ENCODE measurements around the gene SEL1L3. TPM values are rescaled to one million over a fixed set of nuclear protein-coding genes. Genes with fewer than 3 reads are reported as not detected.
A peak's percentile ranks its signal among the peaks of the same experiment; 100 is the strongest.

Gene SEL1L3
- total and polyA plus RNA-seq, 12 donors: 1.4 to 9.8 (median 3.5) TPM

DNA sequence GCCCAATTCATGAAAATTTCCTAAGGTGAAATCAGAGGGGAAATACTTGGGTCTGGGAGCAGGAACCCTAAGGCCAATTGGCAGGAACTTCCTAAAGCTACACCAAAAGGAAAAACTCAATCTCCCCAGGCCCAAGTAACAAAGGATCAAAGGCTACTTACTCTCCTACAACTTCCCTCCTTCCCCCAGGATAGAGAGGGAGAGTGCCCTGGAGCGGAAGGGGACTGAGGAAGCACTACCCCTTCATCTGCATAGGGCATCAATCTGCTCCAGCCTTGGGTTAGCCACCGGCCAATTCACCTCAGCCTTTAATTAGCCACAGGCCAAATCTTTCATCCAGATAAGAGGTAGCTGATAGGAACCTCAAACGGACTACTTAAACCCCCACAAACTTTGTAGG, 152.2 kb downstream of the SEL1L3 start:
- Histone ChIP-seq H3K27ac (no peak overlapping the region), H3K4me3 (no peak overlapping the region), H3K27me3 (no peaks in the 10 kb centered on the region), H3K4me1 (peaks cover 0 to under 1% (median 0%) of the 10 kb centered on the region in 9 donors), H3K9me3 (peaks cover 0 to 6% (median 0%) of the 10 kb centered on the region in 11 donors), H3K36me3 (no peaks in the 10 kb centered on the region)
- intact Hi-C loops (cut with DNase I): no loop called here
- ATAC-seq: no peak
- TF ChIP-seq, protein P1, sequence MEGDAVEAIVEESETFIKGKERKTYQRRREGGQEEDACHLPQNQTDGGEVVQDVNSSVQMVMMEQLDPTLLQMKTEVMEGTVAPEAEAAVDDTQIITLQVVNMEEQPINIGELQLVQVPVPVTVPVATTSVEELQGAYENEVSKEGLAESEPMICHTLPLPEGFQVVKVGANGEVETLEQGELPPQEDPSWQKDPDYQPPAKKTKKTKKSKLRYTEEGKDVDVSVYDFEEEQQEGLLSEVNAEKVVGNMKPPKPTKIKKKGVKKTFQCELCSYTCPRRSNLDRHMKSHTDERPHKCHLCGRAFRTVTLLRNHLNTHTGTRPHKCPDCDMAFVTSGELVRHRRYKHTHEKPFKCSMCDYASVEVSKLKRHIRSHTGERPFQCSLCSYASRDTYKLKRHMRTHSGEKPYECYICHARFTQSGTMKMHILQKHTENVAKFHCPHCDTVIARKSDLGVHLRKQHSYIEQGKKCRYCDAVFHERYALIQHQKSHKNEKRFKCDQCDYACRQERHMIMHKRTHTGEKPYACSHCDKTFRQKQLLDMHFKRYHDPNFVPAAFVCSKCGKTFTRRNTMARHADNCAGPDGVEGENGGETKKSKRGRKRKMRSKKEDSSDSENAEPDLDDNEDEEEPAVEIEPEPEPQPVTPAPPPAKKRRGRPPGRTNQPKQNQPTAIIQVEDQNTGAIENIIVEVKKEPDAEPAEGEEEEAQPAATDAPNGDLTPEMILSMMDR (IDR thresholded peaks at IDR 0.05): no peak
- 56 to 61% methylated on average over 3 of the region's 3 CpGs for WGBS, 2 donors
- no peak for DNase-seq

DNA sequence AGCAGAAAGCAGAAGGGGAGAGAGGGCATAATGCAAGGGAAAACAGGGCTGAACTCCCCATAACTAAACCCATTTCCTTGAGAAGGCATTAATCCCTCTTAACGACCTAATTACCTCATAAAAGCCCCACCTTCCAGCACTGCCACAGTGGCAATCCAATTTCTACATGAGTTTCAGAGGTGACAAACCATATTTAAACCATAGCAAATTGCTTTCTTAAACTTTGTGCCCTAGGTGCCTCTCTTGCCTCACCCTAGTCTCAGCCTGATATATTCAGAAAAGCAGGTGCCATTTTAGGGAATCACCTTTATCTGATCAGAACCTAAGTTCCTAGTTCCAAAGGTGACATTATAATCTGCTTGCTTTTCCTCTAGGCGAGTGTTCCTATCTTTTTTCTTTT, 158.3 kb downstream of the SEL1L3 start:
- H3K27ac ChIP-seq: peak overlapping the region in 4 of 10 donors; percentile 27 to 68 (median 50)
- intact Hi-C loops (cut with DNase I): no loop called here
- peaks cover 0 to 18% (median 4%) of the 10 kb centered on the region in 9 donors for H3K4me1 ChIP-seq
- H3K36me3 ChIP-seq: no peaks in the 10 kb centered on the region
- no peak for DNase-seq
- no peak overlapping the region for H3K4me3 ChIP-seq
- WGBS, 2 donors: 80% methylated on average over 2 of the region's 2 CpGs
- TF ChIP-seq, protein P1 (IDR thresholded peaks at IDR 0.05): no peak
- H3K9me3 ChIP-seq: peaks cover 0 to 4% (median 0%) of the 10 kb centered on the region in 11 donors
- H3K27me3 ChIP-seq: no peaks in the 10 kb centered on the region
- ATAC-seq: no peak

DNA sequence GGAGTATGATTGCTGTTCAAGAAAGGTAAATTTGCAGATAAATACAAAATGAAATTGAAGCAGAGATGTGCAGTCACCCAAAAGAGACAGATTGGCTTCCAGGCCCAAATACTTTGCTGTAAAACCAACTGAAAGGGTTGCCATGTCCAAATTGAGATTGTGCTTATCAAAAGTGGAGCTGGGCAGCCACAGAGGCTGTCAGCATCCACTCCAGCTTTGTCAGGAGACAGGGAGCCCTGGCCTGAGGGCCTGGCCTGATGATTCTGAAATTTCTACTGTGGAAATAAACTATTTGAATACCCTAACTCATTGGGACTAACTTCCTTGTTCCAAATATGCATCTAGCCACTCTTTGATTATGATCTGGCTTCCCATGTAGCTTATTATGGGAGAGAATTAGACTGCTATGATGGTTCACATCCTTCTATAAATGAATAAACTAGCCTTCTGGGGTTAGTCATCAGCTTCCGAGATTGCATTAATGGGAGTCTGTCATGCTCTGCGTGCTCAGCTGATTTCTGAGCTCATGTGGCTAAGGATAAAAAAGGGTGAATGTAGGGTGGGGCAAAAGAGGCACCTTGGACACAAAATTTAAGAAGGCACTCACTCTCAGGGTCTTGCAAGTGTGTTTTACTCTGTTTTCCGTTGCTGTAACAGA, 158.9 kb downstream of the SEL1L3 start:
- WGBS, 2 donors: 32 to 52% methylated on average over 3 of the region's 3 CpGs
- Histone ChIP-seq H3K27ac (peak overlapping the region in 6 of 10 donors; percentile 25 to 68 (median 42)), H3K4me1 (peaks cover 0 to 18% (median 4%) of the 10 kb centered on the region in 9 donors), H3K9me3 (no peaks in the 10 kb centered on the region), H3K36me3 (no peaks in the 10 kb centered on the region), H3K4me3 (no peak overlapping the region), H3K27me3 (no peaks in the 10 kb centered on the region)
- intact Hi-C loops (cut with DNase I): no loop called here
- no peak for DNase-seq
- peak; percentile 29 to 88 (median 68) for ATAC-seq
- TF ChIP-seq, protein P1 (IDR thresholded peaks at IDR 0.05): no peak

DNA sequence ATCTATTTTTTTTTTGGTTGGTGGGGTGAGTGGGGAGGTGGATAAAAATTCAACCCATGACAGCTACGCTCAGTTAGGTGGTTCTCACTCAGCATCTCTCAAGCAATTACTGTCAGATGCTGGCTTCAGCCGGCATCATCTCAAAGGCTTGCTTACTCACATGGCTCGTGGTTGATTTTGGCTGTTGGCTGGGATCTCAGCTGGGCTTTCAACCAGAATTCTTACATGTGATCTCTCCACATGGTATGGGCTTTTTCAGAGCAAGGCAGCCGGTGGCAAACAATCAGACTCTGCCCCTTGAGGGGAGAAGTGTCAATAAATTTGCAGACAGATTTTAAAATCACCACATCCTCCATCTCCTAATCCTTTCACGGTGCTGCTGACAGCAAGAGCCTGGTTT, 159.9 kb downstream of the SEL1L3 start:
- WGBS, 2 donors: 19 to 36% methylated on average over 5 of the region's 5 CpGs
- DNase-seq: peak; percentile 17 to 63
- ATAC-seq: peak; percentile 67 to 94 (median 88)

More for the DNA sequence above, 159.9 kb downstream of the SEL1L3 start:
- Histone ChIP-seq H3K27ac (peak overlapping the region in 4 of 10 donors; percentile 27 to 68 (median 42)), H3K27me3 (no peaks in the 10 kb centered on the region), H3K4me3 (no peak overlapping the region), H3K4me1 (peaks cover 0 to 18% (median 4%) of the 10 kb centered on the region in 9 donors), H3K36me3 (no peaks in the 10 kb centered on the region), H3K9me3 (no peaks in the 10 kb centered on the region)
- TF ChIP-seq, protein P1 (IDR thresholded peaks at IDR 0.05): peak in 3 of 9 donors; percentile 16 to 31 (median 18)
- intact Hi-C loops (cut with DNase I): no loop called here
